A549 (cell line): ENCODE data around the gene DNM3. TPM values are rescaled to one million over a fixed set of nuclear protein-coding genes. Genes with fewer than 3 reads are reported as not detected.

Source experiments
- ATAC-seq, 2 experiments: fragments of 200-7000 bp in 1 of 2; fragments of >200 bp in 1 of 2; cut with Nextera tagmentation in 1 of 2; cut with Tn5 transposase in 1 of 2; 3 replicates each; pipeline versions ENCODE4 v1.8.0 to v1.9.1; 2018 to 2020; ENCODE audit warnings: mild to moderate bottlenecking in 1 of 2, moderate library complexity in 1 of 2
- CTCF ChIA-PET: fragments of 300-600 bp; sonication (Branson Sonifier 250); formaldehyde crosslinking; extraction: SDS; loops from one replicate; lab custom pipeline; 2021; ENCODE audit warnings: antibody characterized with exemption, inconsistent platforms; lab: Yijun Ruan, JAX
- POLR2A ChIA-PET: fragments of 350-600 bp; formaldehyde crosslinking; extraction: SDS; loops from one replicate; lab custom pipeline; 2021; ENCODE audit warnings: antibody characterized with exemption, inconsistent platforms; lab: Yijun Ruan, JAX
- DNase-seq, 2 experiments: peaks; one replicate each; pipeline versions ENCODE4 v3.0.0 to v3.0.0-alpha.2; 2011 to 2016; ENCODE audit warnings: low read depth in 1 of 2, low spot score in 1 of 2
- FAIRE-seq: peaks from 2 replicates; lab custom pipeline; 2011; peaks lifted over from hg19 to GRCh38; lab: Jason Lieb, UNC
- H3K27ac ChIP-seq, 2 experiments: fragments of >200 bp; sonication (Bioruptor Twin); formaldehyde crosslinking; 3 replicates each; pipeline ENCODE4 v1.5.1; 2016 to 2017
- H3K4me1 ChIP-seq: fragments of >200 bp; sonication (Bioruptor Twin); formaldehyde crosslinking; 3 replicates; pipeline ENCODE4 v1.6.1; 2016
- H3K4me2 ChIP-seq: fragments of >200 bp; sonication (Bioruptor Twin); formaldehyde crosslinking; 3 replicates; pipeline ENCODE4 v1.6.1; 2016
- H3K4me3 ChIP-seq: fragments of >200 bp; sonication (Bioruptor Twin); formaldehyde crosslinking; 3 replicates; pipeline ENCODE4 v1.5.1; 2016
- H3K9me3 ChIP-seq: fragments of >200 bp; sonication (Bioruptor Twin); formaldehyde crosslinking; 3 replicates; pipeline ENCODE4 v1.6.1; 2016
- ATOH8 ChIP-seq: fragments of 250-450 bp; sonication (Bioruptor Pico); IDR thresholded peaks from 2 replicates; pipeline ENCODE4 v1.5.0; 2020; ENCODE audit warnings: low read depth, mild to moderate bottlenecking, moderate library complexity
- CTCF ChIP-seq: fragments of >200 bp; sonication (Bioruptor Twin); formaldehyde crosslinking; IDR thresholded peaks from 3 replicates; pipeline ENCODE4 v1.5.1; 2016
- EHF ChIP-seq: fragments of 250-450 bp; sonication (Bioruptor Pico); IDR thresholded peaks from 2 replicates; pipeline ENCODE4 v1.5.0; 2020; ENCODE audit warnings: mild to moderate bottlenecking
- EHMT2 ChIP-seq: fragments of 200-600 bp; sonication (generic); IDR thresholded peaks from 2 replicates; pipeline ENCODE4 v1.6.1; 2016; ENCODE audit warnings: antibody characterized with exemption, low read depth, mild to moderate bottlenecking, moderate library complexity
- HEYL ChIP-seq: fragments of 250-450 bp; sonication (Bioruptor Pico); IDR thresholded peaks from 2 replicates; pipeline ENCODE4 v1.8.0; 2021; ENCODE audit warnings: mild to moderate bottlenecking, moderate library complexity
- HMGXB4 ChIP-seq: fragments of 250-450 bp; sonication (Bioruptor Pico); IDR thresholded peaks from 2 replicates; pipeline ENCODE4 v1.5.0; 2021; ENCODE audit warnings: mild to moderate bottlenecking, moderate library complexity, borderline replicate concordance
- JUN ChIP-seq, 2 experiments: fragments of >200 bp; sonication (Bioruptor Twin); formaldehyde crosslinking; IDR thresholded peaks; 2 replicates in 1 of 2; 3 replicates in 1 of 2; pipeline ENCODE4 v1.6.1; 2016 to 2017
- MAFK ChIP-seq: fragments of 450-650 bp; IDR thresholded peaks from 2 replicates; pipeline ENCODE4 v1.6.1; 2014; ENCODE audit not compliant: partially characterized antibody
- MAZ ChIP-seq: fragments of 150-350 bp; IDR thresholded peaks from 2 replicates; pipeline ENCODE4 v1.6.1; 2014; ENCODE audit warnings: antibody characterized with exemption, low read depth, low read length, borderline replicate concordance
- NR3C1 ChIP-seq: fragments of >200 bp; sonication (Bioruptor Twin); formaldehyde crosslinking; IDR thresholded peaks from 3 replicates; pipeline ENCODE4 v1.6.1; 2017
- PBX3 ChIP-seq: IDR thresholded peaks from 2 replicates; pipeline ENCODE4 v1.6.1; 2012
- RARB ChIP-seq: fragments of 250-450 bp; sonication (Bioruptor Pico); IDR thresholded peaks from 2 replicates; pipeline ENCODE4 v1.8.0; 2021; ENCODE audit warnings: mild to moderate bottlenecking, moderate library complexity
- USF2 ChIP-seq: fragments of 450-650 bp; IDR thresholded peaks from 2 replicates; pipeline ENCODE4 v1.6.1; 2014; ENCODE audit warnings: antibody characterized with exemption
- whole genome bisulfite sequencing: methylation state at CpG from one replicate; pipeline ENCODE4 v1.1.6; 2017; ENCODE audit errors: missing lambda C conversion rate; 5-methylcytosine and 5-hydroxymethylcytosine counted together
- polyA plus RNA-seq, 4 experiments: library from polyadenylated mRNA; depleted of rRNA in 3 of 4; stranded (reverse); fragments of >200 nt; fragmentation: RNase III in 1 of 4; extraction: RNeasy Plus Mini Kit Qiagen cat#74134 plus additional on column Dnase treatment in 1 of 4; gene quantifications; 2 replicates in 3 of 4; 3 replicates in 1 of 4; pipeline ENCODE4 v1.2.3, GENCODE V29; 2011 to 2017

DNM3 gene
- polyA plus RNA-seq, 2 of the 4 experiments (the other 2 are of a cell fraction) = 0.57 to 1.5 TPM

- TF ChIP-seq HMGXB4 (CRISPR knock-in tag) (no peak), JUN (IDR thresholded peaks at IDR 0.05) (no peak), EHMT2 (no peak), MAFK (no peak), EHF (no peak), ATOH8 (CRISPR knock-in tag) (no peak), MAZ (no peak)
These were observed 379.1 kb downstream of the DNM3 start (continued) for GRCh38 chr1:172220376-172220775.

- WGBS = 85% methylated on average over 2 of the region's 2 CpGs
- CTCF ChIA-PET = no interaction called here
These were observed 380.1 kb downstream of the DNM3 start for GRCh38 chr1:172221436-172221835.

GRCh38 chr1:172224871-172225270, 383.6 kb downstream of the DNM3 start:
- Histone ChIP-seq H3K4me3 (no peak overlapping the region), H3K4me1 (peaks cover 4% of the 10 kb centered on the region; the same call in 2 of the 3 replicates), H3K9me3 (no peaks in the 10 kb centered on the region), H3K4me2 (no peak overlapping the region), H3K27ac (no peak overlapping the region)
- FAIRE-seq (no peak), ATAC-seq (no peak), DNase-seq (no peak)
- WGBS = 84% methylated on average over 3 of the region's 3 CpGs
- POLR2A ChIA-PET = no interaction called here
- CTCF ChIA-PET = interaction anchor here (1.0 to 1.3 kb wide), 2 partner anchors 16 to 175 kb away, joined by 3 read pairs; no protein-coding TSS in a partner anchor
- TF ChIP-seq NR3C1 (no peak), PBX3 (no peak), RARB (no peak)

More at GRCh38 chr1:172221436-172221835, 380.1 kb downstream of the DNM3 start:
- H3K4me2 ChIP-seq = no peak overlapping the region
- ATAC-seq (no peak), FAIRE-seq (no peak), DNase-seq (no peak)
- H3K4me1 ChIP-seq = peaks cover 7% of the 10 kb centered on the region; the same call in 2 of the 3 replicates
- POLR2A ChIA-PET = no interaction called here
- TF ChIP-seq USF2 = no peak
- no peak for TF ChIP-seq CTCF
- TF ChIP-seq MAFK = no peak
- TF ChIP-seq ATOH8 (CRISPR knock-in tag) = no peak
- no peak for TF ChIP-seq HEYL
- no peak for TF ChIP-seq EHF
- H3K4me3 ChIP-seq = no peak overlapping the region
- H3K27ac ChIP-seq = no peak overlapping the region
- H3K9me3 ChIP-seq = no peaks in the 10 kb centered on the region
